Right lobe of liver (tissue), 4 donors: ENCODE data around the gene CCNF.

ENCODE experiments used
- CTCF ChIP-seq, 4 donors: fragments of 200-600 bp in 3 of 4; fragments of 450-650 bp in 1 of 4; IDR thresholded peaks; one replicate each; pipeline versions ENCODE4 v1.5.1 to v1.8.0; 2016 to 2022; ENCODE audit warnings: antibody characterized with exemption in 4 of 4, mild to moderate bottlenecking in 2 of 4
- POLR2A ChIP-seq: fragments of 450-650 bp; IDR thresholded peaks from one replicate; pipeline ENCODE4 v1.6.1; 2017; ENCODE audit warnings: antibody characterized with exemption, mild to moderate bottlenecking
- donor health status: DM: no; HTN: no; CAD: no.
- donor health status: DM: no; HTN: no; CAD: no.
- donor health status: DM: no; HTN: yes; CAD: no.

DNA sequence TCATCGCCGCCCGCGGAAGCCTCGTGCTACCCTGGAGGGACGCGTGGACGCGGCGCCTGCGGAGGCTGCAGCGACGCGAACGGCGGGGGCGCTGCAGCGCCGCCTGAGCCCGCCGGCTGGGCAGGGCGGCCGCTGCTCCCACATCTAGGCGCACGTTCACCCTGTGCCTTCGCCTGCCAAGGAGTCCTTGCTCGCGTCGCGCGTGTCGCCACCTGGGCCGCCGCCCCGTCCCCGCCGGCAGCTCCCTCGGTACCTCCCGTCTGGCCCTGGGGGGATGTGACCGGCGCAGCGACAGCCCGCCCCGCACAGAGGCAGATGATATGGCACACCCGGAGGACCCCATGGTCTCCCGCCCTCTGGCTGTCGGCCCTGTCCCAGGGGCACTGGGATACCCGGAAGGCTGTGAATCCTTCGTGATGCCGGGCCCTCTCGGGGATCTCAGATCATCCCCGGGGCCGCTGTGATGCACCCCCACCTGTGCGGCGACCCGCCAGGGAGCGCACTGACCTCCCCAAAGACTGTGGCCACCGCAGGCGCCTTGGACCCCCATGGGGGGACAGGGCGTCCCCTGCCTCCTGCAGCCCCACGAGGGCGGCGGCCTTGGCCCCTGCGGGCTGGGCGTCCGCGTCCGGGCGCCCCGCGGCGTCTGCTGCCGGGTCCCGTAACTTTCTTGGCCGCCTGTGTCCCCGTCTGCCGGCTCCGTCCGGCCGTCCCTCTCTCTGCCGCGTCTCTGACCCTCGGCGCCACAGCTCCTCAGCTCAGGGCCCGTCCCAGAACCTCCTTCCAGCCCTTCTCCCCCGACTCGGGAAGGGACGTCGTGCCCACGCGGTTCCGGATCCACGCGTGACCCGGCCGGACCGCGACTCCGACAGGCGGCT is 45.0 kb downstream of the CCNF start:
- TF ChIP-seq CTCF (IDR thresholded peaks at IDR 0.05) (peak; percentile 14 to 63 (median 40)), POLR2A (no peak)
